GM10248 (cell line): ENCODE data around the gene RPS8.
"Not testable (repeated sequence)": the region's sequence is repeated elsewhere in the genome, so short reads cannot be mapped to it uniquely, and the experiment has no call there.

Experiments
- CTCF ChIA-PET: fragments of 300-600 bp; sonication (Branson Sonifier 250); formaldehyde crosslinking; extraction: SDS; loops from one replicate; lab custom pipeline; 2021; ENCODE audit warnings: antibody characterized with exemption; lab: Yijun Ruan, JAX
- POLR2A ChIA-PET: fragments of 350-650 bp; sonication (Branson Sonifier 250); formaldehyde crosslinking; extraction: SDS; loops from one replicate; lab custom pipeline; 2020; ENCODE audit warnings: antibody characterized with exemption; lab: Yijun Ruan, JAX
- DNase-seq: peaks from one replicate; pipeline ENCODE4 v3.0.0; 2012; ENCODE audit errors: extremely low spot score
- CTCF ChIP-seq: IDR thresholded peaks from 2 replicates; pipeline ENCODE4 v1.5.1; 2012; ENCODE audit warnings: mild to moderate bottlenecking, low read depth; ENCODE audit errors: extremely low read depth, missing control alignments, control extremely low read depth

RPS8 gene

DNA sequence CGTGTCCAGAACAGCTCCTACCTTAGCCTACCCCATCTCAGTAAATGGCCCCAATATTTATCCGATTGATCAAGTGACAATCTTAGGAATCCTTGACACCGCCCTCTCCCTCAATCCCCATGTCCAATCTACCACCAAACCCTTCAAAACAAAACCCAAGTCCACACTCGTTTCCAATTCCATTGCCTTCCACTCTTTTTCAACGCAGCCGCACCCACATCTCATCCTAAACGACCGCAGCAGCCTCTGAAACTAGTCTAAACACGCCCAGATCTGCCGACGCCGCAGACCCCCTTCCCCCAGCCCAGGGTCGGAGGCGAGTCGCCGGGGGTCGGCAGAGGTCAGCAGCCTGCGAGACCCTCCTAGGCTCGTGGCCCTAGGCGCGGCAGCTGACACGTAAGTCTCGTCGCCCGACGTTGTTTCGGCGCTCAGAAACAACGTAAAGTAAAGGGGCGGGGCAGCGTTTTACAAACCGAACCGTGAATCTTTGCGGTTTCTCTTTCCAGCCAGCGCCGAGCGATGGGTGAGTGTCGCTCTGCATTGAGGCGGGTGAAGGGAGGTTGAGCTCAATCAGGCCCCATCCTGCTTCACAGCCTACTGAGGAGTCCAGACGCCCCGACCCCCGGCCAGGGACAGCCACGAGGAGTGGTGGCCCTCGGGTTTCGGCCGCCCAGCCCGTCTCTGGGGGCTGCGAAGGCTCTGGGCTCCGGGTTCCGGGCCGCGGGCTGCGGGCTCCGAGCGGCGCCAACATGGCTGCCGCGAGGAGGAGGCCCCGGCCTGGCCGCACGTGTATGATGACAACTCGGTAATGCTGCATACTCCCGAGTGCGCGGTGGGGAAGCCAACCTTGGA is at the start of gene RPS8:
Gene RPS8 (plus strand): TSS at position 463 of the 852 bp plus-strand sequence. CDS start 57 bp downstream, at position 520.
- TF ChIP-seq CTCF = no peak
- CTCF ChIA-PET = interaction anchor here (0.9 to 3.1 kb wide), 9 partner anchors 9 to 47 kb away, joined by 3 to 13 read pairs (median 4); partner anchors contain the start of genes PLK3 and RNU5D-1
- POLR2A ChIA-PET = interaction anchor here (0.6 to 2.5 kb wide), 18 partner anchors 9 to 101 kb away, joined by 3 to 12 read pairs (median 5); partner anchors contain the start of genes ARMH1, BEST4, BTBD19 and PLK3
- peak; percentile 92 for DNase-seq

DNA sequence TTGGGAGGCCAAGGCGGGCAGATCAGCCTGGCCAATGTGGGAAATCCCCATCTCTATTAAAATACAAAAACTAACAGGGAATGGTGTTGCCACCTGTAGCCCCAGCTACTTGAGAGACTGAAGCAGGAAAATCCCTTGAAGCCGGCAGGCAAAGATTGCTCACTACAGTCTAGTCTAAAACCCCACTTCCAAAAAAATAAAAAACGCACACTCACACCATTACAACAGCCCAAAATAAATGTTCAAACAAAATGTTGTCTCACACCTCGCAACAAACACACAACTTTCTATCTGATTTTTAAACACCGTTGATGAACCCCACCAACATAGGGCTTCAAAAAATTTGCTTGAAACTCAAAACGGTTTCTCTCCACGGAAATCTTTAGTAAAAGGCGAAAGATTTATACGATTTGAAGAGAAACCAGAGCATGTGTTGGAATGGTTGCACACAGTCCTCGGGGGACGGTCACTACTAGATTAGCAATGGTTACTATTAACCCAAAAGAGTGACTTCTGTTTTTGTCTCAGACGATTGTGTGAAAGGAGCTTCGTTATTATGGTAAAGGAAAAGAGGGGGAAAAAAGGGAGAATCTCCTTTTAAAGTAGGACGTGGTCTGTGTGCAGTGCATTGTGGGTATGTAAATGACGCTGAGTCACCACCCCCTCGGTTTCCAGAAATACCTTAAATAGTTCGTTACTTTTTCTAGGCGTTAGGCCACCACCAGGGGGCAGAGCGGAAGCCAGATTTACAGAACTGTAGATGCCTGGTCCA is 44.4 kb upstream of the RPS8 start, which contains the start of gene RNU5D-1:
Gene RNU5D-1 (minus strand): TSS at position 430 of the 772 bp plus-strand sequence.
- ChIA-PET CTCF (interaction anchor here (0.6 to 7.2 kb wide), 33 partner anchors 11 to 845 kb away, joined by 3 to 89 read pairs (median 4); partner anchors contain the start of genes BEST4, BTBD19, HECTD3 and KIF2C), POLR2A (interaction anchor here (0.6 to 3.1 kb wide), 12 partner anchors 10 to 861 kb away, joined by 3 to 95 read pairs (median 4); partner anchors contain the start of genes ARMH1, BTBD19, HECTD3 and PLK3)
- peak; percentile 87 for DNase-seq
- peak; percentile 81 for TF ChIP-seq CTCF

DNA sequence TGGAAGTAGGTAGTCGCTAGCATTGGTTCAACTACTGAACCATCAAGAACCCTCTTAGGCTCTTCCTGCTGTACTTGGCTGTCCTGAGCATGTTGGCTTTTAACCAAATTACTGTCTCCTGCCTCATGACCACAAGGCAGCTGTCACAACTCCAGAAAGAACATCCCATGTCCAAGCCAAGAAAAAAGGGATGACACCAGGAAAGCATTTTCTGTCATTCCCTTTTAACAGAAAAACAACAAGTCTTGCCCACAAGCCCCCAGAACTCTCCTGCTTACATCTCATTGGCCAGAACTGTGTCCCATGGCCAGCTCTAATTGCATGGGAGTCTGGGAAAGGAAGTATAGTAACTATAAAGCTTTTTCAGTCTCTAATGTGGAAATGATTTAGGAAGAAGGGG is 42.0 kb upstream of the RPS8 start:
- no peak for DNase-seq
- no peak for TF ChIP-seq CTCF
- POLR2A ChIA-PET = interaction anchor here (0.8 to 1.2 kb wide), 2 partner anchors 11 to 86 kb away, joined by 3 to 6 read pairs; no protein-coding TSS in a partner anchor
- CTCF ChIA-PET = interaction anchor here (0.9 to 7.2 kb wide), 4 partner anchors 9 to 102 kb away, joined by 3 to 89 read pairs (median 3); partner anchors contain the start of gene KIF2C

GRCh38 chr1:44733784-44734183 is 41.6 kb upstream of the RPS8 start:
- CTCF ChIA-PET = interaction anchor here (1.2 kb wide), 1 partner anchor 101 kb away, joined by 3 read pairs; no protein-coding TSS in a partner anchor
- TF ChIP-seq CTCF = no peak
- no peak for DNase-seq
- POLR2A ChIA-PET = interaction anchor here (0.8 to 3.2 kb wide), 3 partner anchors 12 to 85 kb away, joined by 3 to 16 read pairs (median 6); no protein-coding TSS in a partner anchor

- no peak for DNase-seq
- TF ChIP-seq CTCF = no peak
- ChIA-PET CTCF (interaction anchor here (0.6 to 2.1 kb wide), 5 partner anchors 11 to 23 kb away, joined by 3 to 7 read pairs (median 3); no protein-coding TSS in a partner anchor), POLR2A (interaction anchor here (1.3 to 3.2 kb wide), 2 partner anchors 15 to 83 kb away, joined by 7 to 16 read pairs; no protein-coding TSS in a partner anchor)
These were observed 39.3 kb upstream of the RPS8 start for GRCh38 chr1:44735992-44736391.

- POLR2A ChIA-PET = interaction anchor here (0.6 kb wide), 1 partner anchor 599 kb away, joined by 7 read pairs; no protein-coding TSS in a partner anchor
- not testable (repeated sequence) for DNase-seq
- CTCF ChIA-PET = interaction anchor here (10.4 kb wide), 1 partner anchor 9 kb away, joined by 89 read pairs; the partner anchor contains the start of gene RNU5D-1
These were observed 36.4 kb upstream of the RPS8 start for GRCh38 chr1:44738953-44739306.
